Midbrain (tissue), 1 donor: ENCODE measurements around the gene VPS13C.
A peak's percentile ranks its signal among the peaks of the same experiment; 100 is the strongest.

Experiments used
- DNase-seq: peaks from one replicate; lab custom pipeline; 2025; lab: John Stamatoyannopoulos, UW

VPS13C gene

DNA sequence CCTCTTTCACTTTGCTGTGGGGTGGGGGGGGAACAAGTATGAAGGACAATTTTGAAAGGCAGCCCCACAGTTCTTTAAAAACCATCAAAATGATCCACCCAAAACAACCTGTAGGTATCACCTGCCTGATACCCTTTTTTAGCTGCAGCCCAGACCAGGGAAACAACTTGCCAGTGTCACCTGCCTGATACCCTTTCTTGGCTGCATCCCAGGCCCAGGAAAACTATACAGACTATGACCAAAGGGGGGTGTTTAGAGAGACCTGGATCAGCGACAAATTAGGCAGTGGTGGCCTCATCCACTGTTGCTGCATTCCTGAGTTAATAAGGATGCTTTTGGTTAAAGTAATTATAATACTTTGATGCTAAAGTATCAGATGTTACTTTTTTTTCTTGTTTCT lies 122.0 kb downstream of the VPS13C start:
- DNase-seq = no peak

DNA sequence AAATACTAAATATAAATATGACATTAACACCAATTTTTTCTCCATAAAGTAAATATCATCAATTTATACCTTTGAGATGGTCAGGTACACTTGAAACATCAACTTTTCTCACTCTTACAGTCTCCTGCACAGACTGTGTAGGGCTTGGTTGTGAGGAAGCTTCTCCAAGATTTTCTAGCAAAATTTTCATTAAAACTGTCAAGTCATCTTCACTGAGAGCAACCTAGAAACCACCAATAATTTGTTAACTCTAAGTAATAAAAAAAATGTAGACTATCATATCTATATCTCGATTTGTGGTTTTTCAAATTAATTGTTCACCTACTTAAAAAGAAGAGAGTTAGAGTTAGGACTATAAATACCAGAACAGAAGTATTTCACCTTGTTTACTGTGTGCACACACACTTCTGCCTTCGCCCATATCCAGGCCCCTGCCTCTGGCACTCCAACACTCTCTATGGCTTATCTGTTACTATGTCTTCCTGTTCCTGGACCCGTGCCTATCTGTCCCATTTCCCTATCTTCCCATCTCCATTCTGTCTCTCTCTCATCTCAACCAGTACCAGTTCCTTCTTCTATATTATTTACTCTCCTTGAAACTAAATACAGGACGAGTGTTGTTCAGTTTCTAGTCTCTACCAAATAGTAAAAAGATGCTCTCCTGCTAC lies 123.6 kb downstream of the VPS13C start:
- no peak for DNase-seq

GRCh38 chr15:61935493-61935892 lies 124.8 kb downstream of the VPS13C start:
- DNase-seq = no peak

- no peak for DNase-seq
Measured at GRCh38 chr15:61929452-61929851, 130.8 kb downstream of the VPS13C start.

DNA sequence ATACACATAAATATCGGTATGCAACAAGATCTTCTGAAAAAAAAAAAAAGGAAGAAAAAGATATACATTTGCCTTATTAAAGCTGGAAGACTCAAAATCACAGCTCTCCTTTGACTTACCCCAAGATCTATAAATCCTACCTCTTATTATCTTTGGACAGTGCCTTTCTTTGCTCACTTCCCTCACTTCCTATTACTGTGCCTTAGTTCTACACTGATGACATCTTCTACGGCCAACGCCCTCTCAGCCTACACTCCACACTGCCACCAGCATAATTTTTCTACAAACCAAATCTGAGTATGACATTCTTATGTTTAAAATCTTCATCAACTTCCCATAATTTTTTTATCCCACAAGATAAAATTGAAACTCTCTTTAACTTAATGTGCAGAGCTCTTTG lies 137.1 kb downstream of the VPS13C start:
- no peak for DNase-seq

DNA sequence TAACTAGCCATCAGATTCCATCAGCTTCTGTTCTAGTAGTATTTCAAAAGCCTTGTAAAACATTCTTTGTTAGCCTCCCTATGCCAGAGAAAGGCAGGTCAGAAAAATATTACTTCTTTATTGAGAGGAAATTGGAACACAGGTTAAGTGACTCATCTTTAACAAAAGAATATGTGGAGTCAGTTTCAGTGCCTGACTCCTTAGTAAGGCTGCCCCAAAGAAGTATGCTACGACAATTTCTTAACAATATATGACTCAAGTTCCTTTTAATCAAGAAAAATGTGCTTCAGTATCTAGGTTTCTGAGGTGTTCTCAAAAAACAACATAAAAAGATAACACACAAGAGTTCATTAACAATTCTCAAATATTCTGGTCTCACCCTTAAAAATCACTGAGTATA lies 139.2 kb downstream of the VPS13C start:
- no peak for DNase-seq

DNA sequence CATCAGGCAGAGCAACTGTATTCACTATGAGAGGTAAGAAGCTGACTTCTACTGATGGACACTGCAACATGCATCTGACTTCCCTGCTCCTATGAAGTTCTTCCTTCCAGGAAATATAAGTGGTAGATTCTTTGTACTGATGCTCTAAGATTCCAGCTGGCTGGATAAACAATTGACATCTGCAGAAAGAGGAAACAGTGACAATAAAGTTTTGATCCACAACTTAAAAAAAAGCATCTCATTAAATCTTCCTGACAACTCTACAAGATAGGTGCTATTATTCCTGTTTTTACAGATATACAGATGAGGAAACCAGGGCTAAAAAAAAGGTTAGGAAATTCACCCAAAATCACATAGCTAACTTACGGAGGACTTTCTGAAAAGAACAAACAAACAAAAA lies 142.8 kb downstream of the VPS13C start:
- no peak for DNase-seq

GRCh38 chr15:61916104-61916503 lies 144.1 kb downstream of the VPS13C start:
- DNase-seq = no peak

DNA sequence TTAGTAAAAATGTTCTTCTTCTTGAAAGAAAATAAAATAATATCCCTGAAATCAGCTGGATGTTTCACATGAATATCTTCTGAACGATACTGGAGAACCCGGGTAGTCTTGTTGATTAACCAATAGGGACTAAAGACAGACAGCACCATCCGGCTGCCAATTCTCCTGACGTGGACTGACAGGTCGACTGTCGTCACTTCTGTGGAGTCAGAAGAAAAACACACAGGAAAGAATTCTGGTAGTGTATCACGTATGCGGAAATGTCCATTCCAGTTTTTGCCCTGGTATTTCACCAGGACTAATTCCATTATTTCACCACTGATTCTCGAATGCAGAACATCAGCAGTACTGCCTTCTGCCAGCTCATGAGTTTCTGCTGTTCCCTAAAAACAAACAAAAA lies 144.6 kb downstream of the VPS13C start:
- DNase-seq = no peak

DNA sequence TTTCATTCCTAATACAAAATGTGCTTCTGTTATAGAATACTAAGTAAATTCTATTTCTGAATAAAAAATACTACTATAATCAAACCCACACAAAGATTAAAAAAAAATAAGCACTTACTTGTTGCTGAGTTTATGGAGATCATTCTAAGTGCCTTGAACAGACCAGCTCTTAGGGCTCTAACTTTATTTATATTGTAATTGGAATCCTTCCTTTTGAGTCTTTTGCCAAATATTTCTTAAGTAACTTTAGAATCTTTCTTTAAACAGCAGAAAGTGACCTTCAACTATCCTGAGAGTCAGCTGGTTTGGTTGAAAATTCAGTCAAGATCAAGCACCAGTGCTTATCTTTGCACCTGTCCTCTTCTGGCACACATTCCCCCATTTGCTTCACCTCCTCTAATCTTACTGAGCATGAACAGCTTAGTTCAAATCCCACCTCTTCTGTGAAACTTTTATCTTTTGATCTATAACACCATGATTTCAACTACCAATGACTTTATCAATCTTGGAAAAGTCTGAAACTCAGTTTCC lies 149.3 kb downstream of the VPS13C start:
- DNase-seq = no peak

- no peak for DNase-seq
Measured at GRCh38 chr15:61908241-61908640, 152.0 kb downstream of the VPS13C start.

DNA sequence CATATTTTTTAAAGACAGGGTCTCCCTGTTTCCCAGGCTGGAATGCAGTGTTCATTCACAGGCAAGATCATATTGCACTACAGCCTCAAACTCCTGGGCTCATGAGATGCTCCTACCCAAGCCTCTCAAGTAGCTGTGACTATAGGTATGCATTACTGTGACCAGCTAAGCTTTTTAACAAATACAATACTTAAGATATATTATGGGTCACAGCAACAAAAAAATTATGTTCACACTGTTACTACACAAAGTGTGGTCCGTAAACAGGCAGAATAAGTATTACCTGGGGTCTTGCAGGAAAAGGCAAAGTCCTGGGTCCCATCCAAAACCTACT lies 152.5 kb downstream of the VPS13C start:
- no peak for DNase-seq

DNA sequence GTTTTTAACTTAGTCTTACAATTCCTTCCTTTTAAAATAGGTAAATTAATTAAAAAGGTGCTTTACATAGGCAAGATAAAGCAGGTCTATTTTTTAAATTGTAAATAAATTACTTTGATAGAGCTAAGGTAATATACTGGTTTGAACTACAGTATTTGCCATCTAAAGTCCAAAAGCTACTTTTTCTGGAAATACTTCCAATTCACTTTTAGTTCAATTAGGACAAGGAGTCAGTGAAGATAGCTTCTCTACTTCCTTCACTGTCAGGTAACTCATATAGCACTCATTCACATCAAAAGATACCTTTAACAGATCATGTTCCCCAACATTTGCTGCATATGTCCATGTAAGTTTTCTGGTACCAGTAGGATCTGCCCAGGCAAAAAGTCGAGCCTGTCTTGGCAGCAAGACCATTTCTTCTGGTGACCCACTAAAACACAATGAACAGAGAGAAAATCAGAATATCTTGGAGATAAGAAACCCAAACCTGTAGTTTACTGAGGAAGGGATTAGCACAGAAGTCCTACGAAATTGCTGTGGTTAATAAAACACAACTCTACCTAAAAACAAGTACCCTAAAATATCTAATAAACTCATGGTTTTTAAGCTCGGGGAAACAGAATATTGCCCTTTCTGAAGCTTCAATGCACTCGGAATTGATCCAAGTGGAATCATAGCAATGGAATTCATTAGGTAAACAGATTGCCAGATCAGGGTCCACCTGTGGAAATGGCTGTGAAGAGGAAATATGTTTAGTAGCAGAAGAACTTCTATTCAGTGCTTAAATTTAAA lies 153.1 kb downstream of the VPS13C start:
- DNase-seq = no peak

- DNase-seq = no peak
Measured at GRCh38 chr15:61893146-61893545, 167.1 kb downstream of the VPS13C start.

GRCh38 chr15:61892140-61892539 lies 168.1 kb downstream of the VPS13C start:
- DNase-seq = no peak

DNA sequence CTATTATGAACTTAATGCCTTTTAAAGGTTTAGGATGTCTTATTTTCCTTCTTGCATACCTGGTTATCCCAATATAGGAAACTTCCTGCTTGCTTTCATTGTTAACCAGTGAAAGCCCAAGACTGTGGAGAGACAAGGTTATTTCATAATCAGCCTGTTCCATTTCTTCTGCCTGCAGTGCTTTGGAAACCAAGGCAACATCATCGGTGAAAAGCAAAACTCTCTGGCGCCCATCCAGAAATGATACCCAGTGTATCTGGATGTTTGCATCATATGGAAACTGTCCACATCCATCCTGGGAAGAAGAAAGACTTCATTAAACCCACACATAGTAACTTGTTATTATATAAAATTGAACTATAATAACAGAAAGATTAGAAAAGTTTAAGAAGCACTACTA lies 170.1 kb downstream of the VPS13C start:
- no peak for DNase-seq

DNA sequence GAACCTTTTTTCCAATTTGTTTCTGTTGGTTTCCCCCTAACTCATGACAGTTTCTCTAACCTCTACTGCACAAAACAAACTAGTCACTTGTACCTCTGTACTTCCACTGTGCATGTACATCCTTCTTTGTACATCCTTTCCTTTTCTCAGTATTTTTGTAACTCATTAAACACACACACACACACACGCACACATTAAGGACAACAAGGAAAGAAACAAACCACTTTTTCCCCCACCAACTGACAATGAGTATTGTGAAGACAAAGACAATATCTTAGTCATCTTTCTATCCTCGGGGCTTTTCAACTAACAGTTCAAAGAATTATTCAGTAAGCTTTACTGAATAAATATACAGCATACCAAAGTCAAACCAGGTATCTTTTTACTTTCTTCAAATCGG lies 170.5 kb downstream of the VPS13C start:
- no peak for DNase-seq

DNA sequence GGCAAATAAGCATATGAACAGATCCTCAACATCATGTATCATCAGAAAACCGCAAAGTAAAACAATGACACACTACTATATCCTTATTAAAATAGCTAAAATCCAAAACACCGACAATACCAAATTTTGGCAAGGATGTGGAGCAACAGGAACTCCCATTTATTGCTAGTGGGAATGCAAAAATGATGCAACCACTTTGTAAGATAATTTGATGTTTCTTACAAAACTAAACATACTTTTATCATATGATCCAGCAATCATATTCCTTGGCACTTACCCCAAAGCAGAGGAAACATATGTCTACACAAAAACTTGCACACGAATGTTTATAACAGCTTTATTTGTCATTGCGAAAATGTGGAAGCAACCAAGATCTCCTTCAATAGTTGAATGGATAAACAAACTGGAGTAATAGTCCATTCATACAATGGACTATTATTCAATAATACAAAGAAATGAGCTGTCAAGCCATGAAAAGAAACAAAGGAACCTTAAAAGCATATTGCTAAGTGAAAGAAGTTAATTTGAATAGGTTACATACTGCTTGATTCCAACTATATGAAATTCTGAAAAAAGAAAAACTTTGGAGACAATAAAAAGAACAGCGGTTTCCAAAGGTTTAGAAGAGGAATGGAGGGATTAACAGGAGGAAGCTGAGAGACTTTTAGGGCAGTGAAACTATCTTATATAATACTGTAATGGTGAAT lies 172.0 kb downstream of the VPS13C start:
- DNase-seq = no peak

- no peak for DNase-seq
Measured at GRCh38 chr15:61880084-61880483, 180.2 kb downstream of the VPS13C start.

GRCh38 chr15:61879219-61879618 lies 181.0 kb downstream of the VPS13C start:
- DNase-seq = no peak

- peak; percentile 26 for DNase-seq
Measured at GRCh38 chr15:61871926-61872522, 188.2 kb downstream of the VPS13C start.

DNA sequence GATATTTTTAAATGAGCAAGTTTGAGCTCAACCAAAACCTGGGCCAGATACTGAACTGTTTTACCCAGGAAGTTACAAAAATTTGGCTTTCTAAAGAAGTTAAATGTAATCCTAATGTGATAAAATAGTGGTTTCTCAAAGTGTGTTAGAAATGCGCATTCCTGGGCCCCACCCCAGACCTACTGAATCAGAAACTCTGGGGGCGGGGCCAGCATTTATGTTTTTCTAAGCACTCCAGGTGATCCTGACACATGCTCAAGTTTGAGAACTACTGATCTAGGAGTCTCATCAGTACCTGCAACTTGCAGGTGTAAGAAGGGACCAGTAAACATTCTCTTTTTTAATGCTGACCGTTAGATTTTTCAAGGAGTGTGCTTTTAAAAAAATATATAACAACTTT lies 190.6 kb downstream of the VPS13C start:
- no peak for DNase-seq

DNA sequence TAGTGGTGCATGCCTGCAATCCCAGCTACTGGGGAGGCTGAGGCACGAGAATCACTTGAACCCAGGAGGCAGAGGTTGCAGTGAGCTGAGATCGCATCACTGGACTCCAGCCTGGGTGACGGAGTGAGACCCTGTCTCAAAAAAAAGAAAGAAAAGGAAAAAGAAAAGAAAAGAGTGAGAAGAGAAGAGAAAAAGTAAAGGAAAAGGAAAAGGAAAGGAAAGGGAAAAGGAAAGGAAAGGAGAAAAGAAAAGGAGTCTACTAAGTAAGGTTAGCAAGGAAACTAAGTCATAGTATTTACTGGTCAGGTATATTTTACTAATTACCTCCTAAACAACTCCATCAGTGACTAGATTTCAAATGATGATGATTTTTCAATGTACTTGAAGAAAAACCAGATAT lies 198.3 kb downstream of the VPS13C start:
- no peak for DNase-seq
